Fibroblast of pulmonary artery (primary cell): ENCODE measurements around the gene ZCCHC12.
"Not testable (repeated sequence)": the region's sequence is repeated elsewhere in the genome, so short reads cannot be mapped to it uniquely, and the experiment has no call there.

Source experiments
- DNase-seq: peaks from one replicate; pipeline ENCODE4 v3.0.0-alpha.2; 2010; ENCODE audit warnings: low read depth
- H3K4me3 ChIP-seq: replicated peaks from 2 replicates; pipeline ENCODE4 v1.5.1; 2011; ENCODE audit warnings: low read depth, mild to moderate bottlenecking, control low read depth, low read length, moderate library complexity
- TF ChIP-seq, protein P1 (sequence below): IDR thresholded peaks from 2 replicates; pipeline ENCODE4 v1.5.1; 2011; ENCODE audit warnings: mild to moderate bottlenecking, control low read depth, low read length, inconsistent platforms; ENCODE audit errors: missing control alignments

Gene ZCCHC12

GRCh38 chrX:118807151-118808017 is 16.2 kb upstream of the ZCCHC12 start:
- H3K4me3 ChIP-seq, result no peak overlapping the region
- peak; percentile 70 for DNase-seq
- TF ChIP-seq, protein P1, sequence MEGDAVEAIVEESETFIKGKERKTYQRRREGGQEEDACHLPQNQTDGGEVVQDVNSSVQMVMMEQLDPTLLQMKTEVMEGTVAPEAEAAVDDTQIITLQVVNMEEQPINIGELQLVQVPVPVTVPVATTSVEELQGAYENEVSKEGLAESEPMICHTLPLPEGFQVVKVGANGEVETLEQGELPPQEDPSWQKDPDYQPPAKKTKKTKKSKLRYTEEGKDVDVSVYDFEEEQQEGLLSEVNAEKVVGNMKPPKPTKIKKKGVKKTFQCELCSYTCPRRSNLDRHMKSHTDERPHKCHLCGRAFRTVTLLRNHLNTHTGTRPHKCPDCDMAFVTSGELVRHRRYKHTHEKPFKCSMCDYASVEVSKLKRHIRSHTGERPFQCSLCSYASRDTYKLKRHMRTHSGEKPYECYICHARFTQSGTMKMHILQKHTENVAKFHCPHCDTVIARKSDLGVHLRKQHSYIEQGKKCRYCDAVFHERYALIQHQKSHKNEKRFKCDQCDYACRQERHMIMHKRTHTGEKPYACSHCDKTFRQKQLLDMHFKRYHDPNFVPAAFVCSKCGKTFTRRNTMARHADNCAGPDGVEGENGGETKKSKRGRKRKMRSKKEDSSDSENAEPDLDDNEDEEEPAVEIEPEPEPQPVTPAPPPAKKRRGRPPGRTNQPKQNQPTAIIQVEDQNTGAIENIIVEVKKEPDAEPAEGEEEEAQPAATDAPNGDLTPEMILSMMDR, result peak; percentile 64

DNA sequence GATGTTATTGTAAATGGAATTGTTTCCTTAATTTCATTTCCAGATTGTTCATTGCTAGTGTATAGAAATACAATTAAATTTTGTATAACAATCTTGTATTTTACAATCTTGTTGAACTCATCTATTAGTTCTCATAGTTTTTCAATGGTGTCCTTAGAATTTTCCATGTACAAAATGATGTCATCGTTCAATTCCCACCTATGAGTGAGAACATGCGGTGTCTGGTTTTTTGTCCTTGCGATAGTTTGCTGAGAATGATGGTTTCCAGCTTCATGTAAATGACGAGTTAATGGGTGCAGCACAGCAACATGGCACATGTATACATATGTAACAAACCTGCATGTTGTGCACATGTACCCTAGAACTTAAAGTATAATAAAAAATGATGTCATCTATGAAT is 6.4 kb upstream of the ZCCHC12 start:
- not testable (repeated sequence) for DNase-seq, H3K4me3 ChIP-seq

DNA sequence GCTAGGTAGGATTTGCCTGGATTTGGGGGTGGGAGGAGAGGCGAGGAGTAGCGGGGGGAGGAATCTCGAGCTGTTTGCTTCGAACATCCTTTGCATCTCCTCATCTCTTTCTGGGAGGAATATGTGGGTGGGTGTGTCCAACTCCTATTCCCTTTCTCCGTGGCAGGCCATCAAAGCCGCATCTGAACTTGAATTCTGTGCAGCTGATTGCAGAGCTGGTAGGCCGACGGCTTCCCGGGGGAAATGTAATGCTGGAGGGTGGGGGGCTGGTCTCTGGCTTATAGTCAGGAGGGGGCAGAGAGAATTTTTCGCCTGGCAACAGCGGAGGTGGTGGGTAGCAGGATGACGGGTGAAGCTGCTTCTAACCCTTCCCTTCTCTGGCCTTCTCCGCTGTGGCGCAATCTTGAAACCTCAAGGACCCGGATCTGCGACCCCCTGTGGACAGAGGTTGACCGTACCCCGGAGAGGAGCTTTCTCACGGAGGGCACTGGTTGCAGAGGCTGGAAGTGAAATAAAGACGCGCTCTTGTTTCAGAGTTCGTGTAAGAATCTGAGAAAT is 628 bp downstream of the ZCCHC12 start:
- H3K4me3 ChIP-seq, result peak overlapping the region; percentile 32
- TF ChIP-seq, protein P1, result no peak
- DNase-seq, result no peak

GRCh38 chrX:118825227-118825626 is 1.6 kb downstream of the ZCCHC12 start:
- TF ChIP-seq, protein P1, result no peak
- H3K4me3 ChIP-seq, result no peak overlapping the region
- no peak for DNase-seq

DNA sequence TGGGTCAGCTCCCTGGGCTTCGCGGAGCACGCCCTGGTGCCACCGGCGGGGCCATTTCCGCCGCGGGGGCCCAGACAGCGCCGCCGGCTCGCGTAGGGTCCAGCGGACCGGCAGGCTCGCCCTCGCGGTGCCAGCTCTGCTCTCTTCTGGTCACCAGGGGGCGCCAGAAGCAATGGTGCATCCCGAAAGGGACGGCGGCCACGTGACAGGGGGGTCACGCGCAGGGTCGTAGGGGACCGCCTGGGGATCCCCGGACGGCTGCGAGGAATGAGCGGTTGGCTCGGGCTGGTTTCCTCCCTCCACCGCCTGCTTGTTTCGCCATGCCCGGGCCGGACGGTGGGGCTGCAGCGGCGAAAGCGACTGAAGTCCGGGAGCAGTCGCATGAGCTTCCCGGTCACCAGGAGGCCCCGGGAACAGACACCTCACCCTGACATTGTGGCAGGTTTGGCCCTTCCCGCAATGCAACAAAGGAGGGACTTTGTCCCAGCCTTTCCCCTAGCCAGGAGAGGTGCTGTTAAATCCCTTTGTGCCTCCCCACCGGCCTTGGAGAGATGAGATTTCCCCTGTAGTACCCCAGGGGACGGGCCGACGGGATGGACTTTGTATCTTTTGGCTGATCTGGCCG is 15.8 kb downstream of the ZCCHC12 start:
- H3K4me3 ChIP-seq, result peak overlapping the region; percentile 49
- peak; percentile 44 for DNase-seq
- TF ChIP-seq, protein P1, result peak; percentile 37

- no peak overlapping the region for H3K4me3 ChIP-seq
- TF ChIP-seq, protein P1, result peak; percentile 63
- DNase-seq, result peak; percentile 68
These were observed 24.1 kb downstream of the ZCCHC12 start for GRCh38 chrX:118847676-118848075.

DNA sequence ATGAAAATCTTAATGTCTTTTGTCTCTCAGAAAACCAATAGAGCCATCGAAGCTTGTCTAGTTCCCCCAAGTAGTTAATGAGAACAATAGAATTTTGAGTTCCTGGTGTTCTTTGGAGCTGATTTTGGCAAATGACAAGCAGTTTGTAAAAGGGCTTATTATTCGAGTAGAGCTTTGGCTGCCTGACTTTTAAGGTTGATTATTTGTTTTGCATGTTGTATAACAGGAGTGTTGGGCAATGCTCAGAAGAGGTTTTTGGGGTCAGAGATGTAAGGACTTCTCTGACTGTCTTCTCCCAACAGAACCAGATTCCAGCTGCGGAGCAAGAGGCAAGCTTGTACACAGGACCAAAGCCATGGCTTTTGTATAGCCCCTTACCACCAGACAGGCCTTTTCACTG is 30.0 kb downstream of the ZCCHC12 start:
- no peak overlapping the region for H3K4me3 ChIP-seq
- TF ChIP-seq, protein P1, result no peak
- no peak for DNase-seq
